ENCODE data around the gene ALDH3A1. TPM values are rescaled to one million over a fixed set of nuclear protein-coding genes. Genes with fewer than 3 reads are reported as not detected.

The ALDH3A1 gene
- total and polyA plus RNA-seq, 2 experiments from 2014 or later, result 0.17 to 0.21 TPM

GRCh38 chr17:19747159-19747719, 859 bp downstream of the ALDH3A1 start (continued):
- TF ChIP-seq, protein P1, sequence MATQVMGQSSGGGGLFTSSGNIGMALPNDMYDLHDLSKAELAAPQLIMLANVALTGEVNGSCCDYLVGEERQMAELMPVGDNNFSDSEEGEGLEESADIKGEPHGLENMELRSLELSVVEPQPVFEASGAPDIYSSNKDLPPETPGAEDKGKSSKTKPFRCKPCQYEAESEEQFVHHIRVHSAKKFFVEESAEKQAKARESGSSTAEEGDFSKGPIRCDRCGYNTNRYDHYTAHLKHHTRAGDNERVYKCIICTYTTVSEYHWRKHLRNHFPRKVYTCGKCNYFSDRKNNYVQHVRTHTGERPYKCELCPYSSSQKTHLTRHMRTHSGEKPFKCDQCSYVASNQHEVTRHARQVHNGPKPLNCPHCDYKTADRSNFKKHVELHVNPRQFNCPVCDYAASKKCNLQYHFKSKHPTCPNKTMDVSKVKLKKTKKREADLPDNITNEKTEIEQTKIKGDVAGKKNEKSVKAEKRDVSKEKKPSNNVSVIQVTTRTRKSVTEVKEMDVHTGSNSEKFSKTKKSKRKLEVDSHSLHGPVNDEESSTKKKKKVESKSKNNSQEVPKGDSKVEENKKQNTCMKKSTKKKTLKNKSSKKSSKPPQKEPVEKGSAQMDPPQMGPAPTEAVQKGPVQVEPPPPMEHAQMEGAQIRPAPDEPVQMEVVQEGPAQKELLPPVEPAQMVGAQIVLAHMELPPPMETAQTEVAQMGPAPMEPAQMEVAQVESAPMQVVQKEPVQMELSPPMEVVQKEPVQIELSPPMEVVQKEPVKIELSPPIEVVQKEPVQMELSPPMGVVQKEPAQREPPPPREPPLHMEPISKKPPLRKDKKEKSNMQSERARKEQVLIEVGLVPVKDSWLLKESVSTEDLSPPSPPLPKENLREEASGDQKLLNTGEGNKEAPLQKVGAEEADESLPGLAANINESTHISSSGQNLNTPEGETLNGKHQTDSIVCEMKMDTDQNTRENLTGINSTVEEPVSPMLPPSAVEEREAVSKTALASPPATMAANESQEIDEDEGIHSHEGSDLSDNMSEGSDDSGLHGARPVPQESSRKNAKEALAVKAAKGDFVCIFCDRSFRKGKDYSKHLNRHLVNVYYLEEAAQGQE (IDR thresholded peaks at IDR 0.05; ENCODE audit: unreplicated experiment), result no peak
- no peak for TF ChIP-seq ZNF331 (CRISPR knock-in tag; IDR thresholded peaks at IDR 0.05; ENCODE audit: low read depth)

GRCh38 chr17:19746517-19746916, 1.6 kb downstream of the ALDH3A1 start:
- H3K27ac ChIP-seq (ENCODE audit: low read depth), result no peak overlapping the region
- no peaks in the 10 kb centered on the region for H4K20me1 ChIP-seq (replicated peaks; ENCODE audit: insufficient read depth)
- no peak overlapping the region for H3K4me3 ChIP-seq
- peaks cover 5% of the 10 kb centered on the region; the same call in 1 of the 2 replicates for H3K27me3 ChIP-seq (ENCODE audit: insufficient read depth)
- no peaks in the 10 kb centered on the region for H3K9me3 Mint-ChIP-seq
- H3K4me2 ChIP-seq, result no peak overlapping the region
- DNase-seq (ENCODE audit: low spot score), result no peak
- no peaks in the 10 kb centered on the region for H3K9me2 ChIP-seq (ENCODE audit: insufficient read depth)
- peaks cover 10% of the 10 kb centered on the region; the same call in 1 of the 2 replicates for H3K4me1 ChIP-seq (ENCODE audit: insufficient read depth)
- peaks cover 19% of the 10 kb centered on the region for H3K4me1 Mint-ChIP-seq
- no peaks in the 10 kb centered on the region for H3K79me2 ChIP-seq (replicated peaks; ENCODE audit: insufficient read depth)
- TF ChIP-seq CREB1 (CRISPR knock-in tag; IDR thresholded peaks at IDR 0.05; ENCODE audit: low read depth) (no peak), ZNF114 (CRISPR knock-in tag; IDR thresholded peaks at IDR 0.05) (no peak), EZH2 (IDR thresholded peaks at IDR 0.05; ENCODE audit: low read depth, unreplicated experiment) (no peak), STAT1 (IDR thresholded peaks at IDR 0.05; ENCODE audit: unreplicated experiment) (no peak), POLR2AphosphoS5 (IDR thresholded peaks at IDR 0.05; ENCODE audit: low read depth) (no peak), EZH2phosphoT487 (IDR thresholded peaks at IDR 0.05; ENCODE audit: unreplicated experiment) (no peak)
- TF ChIP-seq, protein P2, sequence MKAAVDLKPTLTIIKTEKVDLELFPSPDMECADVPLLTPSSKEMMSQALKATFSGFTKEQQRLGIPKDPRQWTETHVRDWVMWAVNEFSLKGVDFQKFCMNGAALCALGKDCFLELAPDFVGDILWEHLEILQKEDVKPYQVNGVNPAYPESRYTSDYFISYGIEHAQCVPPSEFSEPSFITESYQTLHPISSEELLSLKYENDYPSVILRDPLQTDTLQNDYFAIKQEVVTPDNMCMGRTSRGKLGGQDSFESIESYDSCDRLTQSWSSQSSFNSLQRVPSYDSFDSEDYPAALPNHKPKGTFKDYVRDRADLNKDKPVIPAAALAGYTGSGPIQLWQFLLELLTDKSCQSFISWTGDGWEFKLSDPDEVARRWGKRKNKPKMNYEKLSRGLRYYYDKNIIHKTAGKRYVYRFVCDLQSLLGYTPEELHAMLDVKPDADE (IDR thresholded peaks at IDR 0.05), result no peak
- TF ChIP-seq, protein P1 (IDR thresholded peaks at IDR 0.05; ENCODE audit: unreplicated experiment), result no peak
- H3K36me3 ChIP-seq (ENCODE audit: insufficient read depth), result no peaks in the 10 kb centered on the region
- H3F3A ChIP-seq (replicated peaks; ENCODE audit: low read depth), result 0 out of 2 replicates have a peak, but pooled peaks cover 3% of the 10 kb centered on the region
- no peak for ATAC-seq
- peaks cover 15% of the 10 kb centered on the region for H3K27me3 Mint-ChIP-seq (ENCODE audit: insufficient read depth, low read depth, poor library complexity)
- no peaks in the 10 kb centered on the region for H3K36me3 Mint-ChIP-seq (ENCODE audit: low read depth)
- no peak overlapping the region for H2AFZ ChIP-seq
- H3K27ac Mint-ChIP-seq, result no peak overlapping the region
- no peak overlapping the region for H3K4me3 Mint-ChIP-seq
